NCI-H1436 treated with DMSO at 0.1 percent for 48 hours (cell line): ENCODE results near the gene MUS81.

Experiments
- DNase-seq: peaks from one replicate; lab custom pipeline; 2025; lab: John Stamatoyannopoulos, UW

Gene MUS81

DNA sequence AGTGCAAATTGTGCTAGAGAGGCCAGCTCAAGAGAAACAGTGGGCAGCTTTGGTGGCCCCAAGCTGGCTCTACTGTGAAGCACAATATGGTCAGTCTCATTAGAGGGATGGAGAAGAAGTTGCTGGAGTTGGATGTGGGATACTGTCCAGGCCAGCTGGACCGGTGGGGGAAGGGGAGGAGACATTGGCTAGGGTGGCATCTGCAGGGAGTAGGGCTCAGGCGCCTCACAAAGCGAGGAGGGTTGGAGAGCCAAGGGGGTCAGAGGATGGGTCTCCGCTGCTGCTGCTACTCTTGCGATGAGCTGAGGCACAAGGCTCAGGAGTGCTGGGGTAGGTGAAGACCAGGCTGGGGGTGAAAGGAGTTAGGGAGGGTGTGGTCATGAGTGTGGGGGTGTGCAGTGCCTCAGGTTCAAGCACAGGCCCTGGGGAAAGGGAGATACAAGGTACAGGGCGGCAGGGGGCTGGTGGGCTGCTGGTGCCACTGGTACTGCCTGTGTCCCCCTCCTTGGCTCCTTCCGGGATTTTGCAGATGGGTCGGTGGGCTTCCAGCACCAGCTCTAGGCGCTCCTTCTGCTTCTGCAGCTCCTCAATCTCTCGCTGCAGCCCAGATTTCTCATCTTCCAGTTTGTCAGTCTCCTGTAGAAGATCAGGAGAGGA lies 32.6 kb downstream of the MUS81 start:
- DNase-seq: no peak

DNA sequence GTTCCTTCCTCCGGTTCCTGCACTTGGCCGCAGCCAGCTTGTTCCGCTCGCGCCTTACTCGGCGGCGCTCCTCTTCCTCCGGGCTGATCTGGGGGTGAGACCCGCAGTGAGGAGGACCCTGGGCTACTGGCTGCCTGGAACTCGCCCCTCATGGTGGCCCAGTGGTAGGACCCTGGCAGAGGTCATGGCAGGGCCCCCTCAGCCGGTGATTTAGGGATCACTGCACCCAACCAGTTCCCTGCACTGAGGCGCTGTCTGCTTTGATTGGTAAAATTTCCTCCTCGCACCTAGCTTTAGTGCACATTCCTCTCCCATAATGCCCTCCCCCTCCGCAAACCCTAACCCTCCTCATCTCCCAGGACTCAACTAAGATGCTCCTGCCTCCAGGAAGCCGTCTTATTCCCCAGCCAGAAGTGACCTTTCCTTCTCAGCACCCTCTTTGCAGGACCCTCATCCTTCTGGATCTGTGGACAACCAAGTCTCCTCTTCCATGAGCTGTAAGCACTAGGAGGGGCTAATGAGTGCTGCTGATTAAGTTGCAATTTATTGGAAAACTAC lies 33.9 kb downstream of the MUS81 start:
- DNase-seq: no peak

DNA sequence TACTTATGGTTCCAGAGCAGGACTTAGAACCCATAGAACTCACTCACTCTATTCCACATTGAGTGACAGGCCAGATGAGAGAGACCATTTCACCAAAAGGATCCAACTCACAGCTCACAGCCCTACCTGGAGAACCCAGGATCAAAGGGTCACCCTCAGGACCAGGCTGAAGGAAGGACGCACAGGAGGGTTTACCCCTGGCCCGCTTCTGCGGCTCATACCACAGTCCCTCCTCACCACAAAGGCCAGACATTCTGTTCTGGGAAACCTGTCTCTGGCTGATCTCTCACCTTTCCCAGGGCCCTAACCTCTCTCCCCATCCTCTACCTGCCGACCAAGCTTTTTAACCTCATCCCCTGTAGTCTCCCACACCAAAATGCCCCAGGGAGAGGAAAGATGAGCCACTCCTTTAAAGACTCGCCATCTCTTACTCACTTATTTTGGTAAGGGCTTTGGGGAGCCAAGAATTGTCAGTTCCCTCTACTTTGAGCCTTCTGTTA lies 35.3 kb downstream of the MUS81 start:
- DNase-seq: no peak

DNA sequence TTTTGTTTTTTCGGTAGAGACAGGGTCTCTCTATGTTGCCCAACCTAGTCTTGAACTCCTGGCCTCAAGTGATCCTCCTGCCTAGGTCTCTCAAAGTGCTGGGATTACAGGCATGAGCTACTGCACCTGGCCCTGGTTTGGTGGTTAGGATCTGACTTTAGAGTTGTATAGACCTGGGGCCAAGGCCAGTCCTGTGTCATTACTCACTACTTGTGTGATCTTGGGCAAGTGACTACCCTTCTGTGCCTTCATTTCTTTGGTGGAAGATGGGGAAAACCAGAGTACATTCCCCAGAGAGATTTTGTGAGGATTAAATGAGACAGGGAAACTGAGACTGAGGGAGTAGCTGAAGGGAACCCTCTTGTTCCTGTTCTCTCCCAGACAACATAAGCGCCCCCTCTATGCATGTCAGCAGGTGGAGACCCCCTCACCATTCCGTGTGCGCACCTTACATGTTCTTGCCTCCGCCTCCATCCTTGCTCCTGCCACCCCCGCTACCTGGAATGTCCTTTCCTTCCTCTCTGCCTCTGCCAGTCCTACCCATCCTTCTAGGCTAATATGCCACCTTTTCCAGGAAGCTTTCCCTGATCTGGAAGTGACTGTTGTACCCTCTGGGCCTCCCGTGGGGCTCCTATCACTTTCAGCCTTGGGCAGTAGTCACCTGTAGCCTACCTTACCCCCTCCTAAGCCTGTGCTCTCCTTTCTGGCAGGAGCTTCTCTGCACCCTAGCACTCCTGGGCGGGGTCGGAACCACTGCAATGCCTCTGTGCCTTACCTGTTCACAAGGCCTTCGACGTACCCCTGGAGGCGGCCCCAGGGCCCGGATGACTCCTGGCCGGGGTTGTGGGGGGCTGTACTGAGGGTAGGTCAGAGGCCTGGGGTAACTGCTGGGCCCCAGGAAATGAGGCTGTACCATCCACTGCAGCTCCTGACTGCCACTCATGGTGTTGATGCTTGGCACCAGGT lies 36.1 kb downstream of the MUS81 start:
- DNase-seq: no peak

DNA sequence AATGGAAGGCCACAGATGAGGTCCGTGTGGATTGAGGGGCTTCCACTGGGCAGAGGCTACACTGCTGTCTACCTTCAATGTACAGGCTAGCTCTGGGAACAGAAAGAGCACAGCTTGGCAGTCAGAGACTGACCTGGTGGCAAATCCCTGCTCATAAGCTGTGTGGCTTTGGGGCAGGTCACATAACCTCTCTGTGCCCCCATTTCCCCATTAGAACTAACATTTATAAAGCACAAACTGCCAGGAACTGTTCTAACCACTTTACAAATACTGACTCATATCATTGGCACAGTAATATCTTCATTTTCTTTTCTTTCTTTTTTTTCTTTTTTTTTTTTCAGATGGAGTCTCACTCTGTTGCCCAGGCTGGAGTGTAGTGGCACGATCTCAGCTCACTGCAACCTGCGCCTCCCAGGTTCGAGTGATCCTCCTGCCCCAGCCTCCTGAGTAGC lies 36.8 kb downstream of the MUS81 start:
- DNase-seq: no peak

DNA sequence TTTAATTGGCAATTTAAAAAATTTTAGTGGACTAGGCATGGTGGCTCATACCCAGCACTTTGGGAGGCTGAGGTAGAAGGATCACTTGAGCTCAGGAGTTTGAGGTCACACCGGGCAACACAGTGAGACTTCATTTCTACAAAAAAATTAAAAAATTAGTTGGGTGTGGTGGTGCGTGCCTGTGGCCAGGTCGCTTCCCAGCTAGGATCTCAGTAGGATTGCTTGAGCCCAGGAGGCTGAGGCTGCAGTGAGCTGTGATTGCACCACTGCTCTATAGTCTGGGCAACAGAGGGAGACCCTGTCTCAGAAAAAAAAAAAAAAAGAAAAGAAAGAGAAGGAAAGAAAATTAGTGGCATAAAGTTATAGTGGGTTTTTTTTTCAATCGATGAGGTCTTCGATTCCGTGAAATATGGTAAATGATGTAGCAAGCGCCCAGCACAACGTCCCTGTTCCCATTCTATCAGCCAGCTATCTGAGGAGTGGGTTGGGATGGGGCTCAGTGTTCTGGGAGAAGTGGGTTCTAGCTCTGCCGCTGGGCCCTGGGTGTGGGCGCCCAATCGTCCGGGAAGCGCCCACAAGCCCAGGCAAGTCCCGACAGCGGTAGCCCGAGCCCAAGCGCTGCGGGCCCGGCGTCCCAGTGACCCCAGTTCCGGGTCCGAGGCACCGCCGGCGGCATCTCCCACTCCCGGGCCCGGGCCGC lies 38.6 kb downstream of the MUS81 start:
- DNase-seq: no peak

DNA sequence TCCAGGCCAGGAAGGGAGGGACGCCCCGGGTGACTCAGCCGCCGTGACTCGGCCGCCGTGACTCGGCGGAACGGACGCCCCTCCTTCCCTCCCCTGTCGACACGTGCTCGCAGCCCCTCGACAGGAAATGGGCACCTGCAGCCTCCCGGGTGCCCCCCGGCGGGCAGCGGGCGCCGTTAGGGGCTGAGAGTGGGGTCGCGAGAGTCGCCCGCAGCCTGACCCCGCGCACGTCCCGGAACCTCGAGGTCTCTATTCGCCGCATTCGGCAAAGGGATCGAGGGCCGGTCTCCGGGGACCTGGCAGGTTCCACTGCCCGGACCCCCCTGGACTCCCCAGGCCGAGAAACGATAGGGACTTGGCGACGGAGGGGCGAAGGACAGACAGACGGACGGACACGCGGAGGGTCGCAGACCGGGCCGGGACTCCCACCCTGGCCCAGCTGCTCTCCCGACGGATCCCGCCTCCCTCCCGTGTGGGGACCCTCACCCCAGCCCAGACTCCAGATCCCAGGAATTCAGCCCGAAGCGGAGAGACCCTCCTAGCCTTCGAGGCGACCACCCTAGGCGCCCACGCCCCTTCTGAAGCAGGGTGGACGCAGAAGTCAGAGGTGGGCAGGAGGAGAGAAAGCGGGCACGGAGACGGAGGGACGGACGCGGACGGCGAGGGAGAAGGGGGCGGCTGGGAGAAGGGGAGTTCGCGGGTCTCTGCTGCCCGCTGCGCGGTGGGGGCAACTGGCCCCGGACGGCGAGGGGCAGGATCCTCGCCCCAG lies 39.3 kb downstream of the MUS81 start:
- DNase-seq: no peak

DNA sequence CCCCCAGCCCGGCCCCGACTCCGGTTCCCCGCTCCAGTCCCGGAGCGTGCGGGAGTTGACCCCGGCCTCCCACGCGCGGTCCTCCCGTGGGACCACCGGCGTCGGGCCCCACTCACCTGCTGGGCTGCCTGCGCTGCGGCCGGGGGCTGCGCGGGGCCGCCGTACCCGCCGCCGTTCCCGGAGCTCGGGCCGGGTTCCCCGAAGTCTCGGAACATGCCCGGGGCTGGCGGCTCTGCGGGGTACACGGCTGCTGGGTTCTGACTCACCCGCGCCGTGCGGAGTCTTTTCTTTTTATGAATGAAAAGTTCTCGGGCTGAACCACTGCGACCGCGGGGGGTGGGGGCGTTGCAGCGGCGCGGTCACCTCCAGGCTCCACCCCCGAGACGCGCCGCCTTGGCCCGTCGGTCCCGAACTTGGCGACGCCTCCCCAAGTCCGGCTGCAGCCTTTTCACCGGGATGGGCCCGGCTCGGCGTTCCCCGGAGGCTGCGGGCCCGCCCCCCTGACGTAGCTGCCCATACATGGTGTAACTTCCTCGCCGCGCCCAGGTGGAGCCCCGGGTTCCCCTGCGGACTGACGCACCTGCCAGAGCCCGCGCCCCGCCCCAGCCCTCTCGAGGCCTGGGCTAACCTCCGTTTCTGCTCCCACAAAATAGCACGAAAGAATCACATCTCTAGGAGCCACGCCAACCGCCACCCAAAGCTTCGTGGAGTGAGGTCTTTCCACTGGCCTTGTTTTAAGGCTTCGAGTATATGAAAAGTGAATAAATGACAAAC lies 40.1 kb downstream of the MUS81 start, which contains the start of gene FOSL1:
TSS of gene FOSL1 (minus strand) at position 264 of the 774 bp plus-strand sequence. CDS start at position 215, 49 bp downstream.
- peak; percentile 29 for DNase-seq

DNA sequence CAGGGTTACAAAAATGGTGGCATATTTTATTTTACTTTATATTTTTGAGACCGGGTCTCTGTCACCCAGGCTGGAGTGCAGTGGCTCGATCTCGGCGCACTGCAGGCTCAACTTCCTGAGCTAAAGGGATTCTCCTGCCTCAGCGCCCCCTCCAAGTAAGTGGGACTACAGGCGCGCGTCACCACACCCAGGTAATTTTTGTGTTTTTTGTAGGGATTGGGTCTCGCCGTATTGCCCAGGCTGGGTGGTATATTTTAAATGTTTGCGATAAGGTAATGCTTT lies 40.6 kb downstream of the MUS81 start:
- no peak for DNase-seq

DNA sequence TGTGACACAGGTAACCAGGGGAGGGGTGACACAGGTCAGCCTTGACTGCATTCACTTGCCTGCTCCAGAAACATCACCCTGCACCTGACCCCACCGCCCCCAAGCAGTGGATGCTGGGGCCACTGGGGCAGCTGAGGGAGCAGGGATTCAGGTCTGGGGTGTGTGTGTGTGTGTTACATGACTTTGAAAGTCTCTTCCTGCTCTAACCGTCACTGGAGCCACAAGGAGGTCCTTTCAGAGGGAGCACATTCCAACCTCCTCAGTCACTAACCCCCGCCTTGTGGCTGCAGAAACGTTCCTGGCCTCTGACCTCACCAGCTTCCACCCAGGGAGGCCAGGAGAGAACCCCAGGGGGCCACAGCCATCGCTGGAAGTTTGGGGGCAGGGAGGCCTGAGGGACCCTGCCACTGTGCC lies 42.8 kb downstream of the MUS81 start:
- no peak for DNase-seq

DNA sequence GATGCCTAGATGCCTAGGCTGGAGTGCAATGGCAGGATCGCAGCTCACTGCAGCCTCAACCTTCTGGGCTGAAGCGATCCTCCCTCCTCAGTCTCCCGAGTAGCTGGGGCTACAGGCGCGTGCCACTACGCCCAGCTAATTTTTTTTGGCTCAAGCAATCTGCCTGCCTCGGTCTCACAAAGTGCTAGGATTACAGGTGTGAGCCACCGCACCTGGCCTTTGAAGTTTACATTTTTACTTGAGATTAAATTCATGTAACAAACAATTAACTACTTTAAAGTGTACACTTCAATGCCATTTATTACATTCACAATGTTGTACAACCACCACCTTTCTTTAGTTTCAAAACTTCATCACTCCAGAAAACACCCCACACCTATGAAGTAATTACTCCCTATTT lies 43.5 kb downstream of the MUS81 start:
- DNase-seq: no peak

DNA sequence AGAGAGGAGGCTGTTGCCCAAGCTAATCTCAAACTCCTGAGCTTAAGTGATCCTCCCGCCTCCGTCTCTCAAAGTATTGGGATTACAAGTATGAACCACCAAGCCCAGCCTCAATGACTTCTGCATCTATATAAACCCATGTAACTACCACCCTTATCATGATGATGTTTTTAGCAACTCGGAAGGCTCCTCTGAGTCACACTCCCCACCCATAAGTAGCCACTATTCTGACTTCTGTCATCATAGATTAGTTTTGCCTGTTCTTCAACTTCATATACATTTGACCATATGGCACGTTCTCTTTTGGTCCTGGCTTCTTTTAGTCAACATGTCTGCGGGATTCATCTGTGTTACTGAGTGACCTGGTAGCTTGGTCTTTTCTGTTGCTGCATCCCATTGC lies 46.4 kb downstream of the MUS81 start:
- no peak for DNase-seq

DNA sequence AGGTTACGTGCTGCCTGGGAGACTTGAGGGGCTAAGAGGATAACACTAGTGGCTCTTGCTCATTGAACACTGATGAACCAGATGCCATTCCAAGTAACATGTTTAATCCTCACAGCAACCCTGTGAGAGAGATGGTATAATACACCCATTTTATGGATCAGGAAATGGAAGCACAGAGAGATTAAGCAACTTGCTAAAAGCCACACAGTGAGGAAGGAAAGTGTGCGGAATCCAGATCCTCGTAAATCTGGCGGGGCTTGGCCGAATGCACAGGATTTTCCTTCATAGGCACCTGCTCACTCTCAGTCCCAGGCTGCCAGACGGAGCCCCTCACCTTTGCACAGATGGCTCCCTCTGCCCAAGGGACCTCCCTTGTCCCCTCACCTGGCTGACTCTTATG lies 47.6 kb downstream of the MUS81 start:
- DNase-seq: no peak

DNA sequence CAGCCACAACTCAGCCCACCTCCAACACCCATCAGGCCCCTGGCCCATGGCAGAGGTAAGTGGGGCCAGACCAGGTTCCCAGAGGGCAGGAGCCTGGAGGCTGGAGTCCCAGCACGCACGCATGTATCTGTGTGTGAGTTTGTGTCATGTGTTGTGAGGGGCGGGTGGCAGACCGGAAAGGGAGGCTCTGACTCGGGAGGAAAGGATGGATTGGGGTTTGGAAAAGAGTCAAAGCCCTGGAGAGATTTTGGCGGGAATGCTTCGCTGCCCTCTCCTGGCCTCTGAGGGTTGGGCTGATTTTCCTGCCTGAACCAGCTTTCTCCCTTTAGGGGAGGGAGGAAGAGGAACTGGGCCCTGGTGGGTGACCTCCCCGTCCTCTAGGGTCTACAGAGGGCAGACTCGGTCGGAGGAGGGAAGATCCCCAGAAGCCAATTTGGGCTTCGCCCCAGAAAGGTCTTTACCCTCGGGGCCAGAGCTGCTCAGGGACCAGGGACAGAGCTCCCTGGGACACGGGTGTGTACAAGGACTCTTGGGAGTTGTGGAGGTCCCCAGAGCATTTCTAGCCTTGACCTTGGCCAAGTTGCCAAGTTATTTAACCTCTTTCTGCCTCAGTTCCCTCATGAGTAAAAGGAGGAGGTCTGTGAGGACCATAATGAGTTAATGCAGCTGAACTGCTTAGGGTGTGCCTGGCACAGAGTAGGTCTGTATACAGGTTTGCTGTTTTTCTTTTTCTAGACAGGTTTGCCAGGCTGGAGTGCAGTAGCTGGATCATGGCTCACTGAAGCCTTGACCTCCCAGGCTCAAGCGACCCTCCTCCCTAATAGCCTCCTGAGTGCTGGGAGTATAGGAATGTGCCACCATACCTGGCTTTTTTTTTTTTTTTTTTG lies 51.7 kb downstream of the MUS81 start:
- DNase-seq: no peak

DNA sequence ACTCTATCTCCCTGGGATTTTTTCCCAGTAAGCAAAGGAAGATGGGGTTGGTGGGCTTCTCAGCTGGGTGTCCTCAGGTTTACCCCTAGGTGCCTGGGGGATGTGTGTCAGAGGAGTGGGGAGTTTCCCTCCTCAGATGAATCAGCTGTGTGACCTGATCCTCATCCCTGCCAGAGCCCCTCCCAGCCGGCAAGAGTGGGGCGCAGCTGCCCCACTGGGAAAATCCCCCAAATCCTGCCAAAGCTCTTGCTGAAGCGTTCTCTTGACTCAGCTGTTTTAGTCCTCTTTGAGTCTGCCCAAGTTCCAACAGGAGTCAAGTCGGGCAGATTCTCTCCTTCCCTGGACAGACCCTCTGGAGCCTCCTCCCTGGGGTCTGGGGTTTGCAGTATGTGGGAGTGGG lies 52.6 kb downstream of the MUS81 start:
- DNase-seq: no peak

DNA sequence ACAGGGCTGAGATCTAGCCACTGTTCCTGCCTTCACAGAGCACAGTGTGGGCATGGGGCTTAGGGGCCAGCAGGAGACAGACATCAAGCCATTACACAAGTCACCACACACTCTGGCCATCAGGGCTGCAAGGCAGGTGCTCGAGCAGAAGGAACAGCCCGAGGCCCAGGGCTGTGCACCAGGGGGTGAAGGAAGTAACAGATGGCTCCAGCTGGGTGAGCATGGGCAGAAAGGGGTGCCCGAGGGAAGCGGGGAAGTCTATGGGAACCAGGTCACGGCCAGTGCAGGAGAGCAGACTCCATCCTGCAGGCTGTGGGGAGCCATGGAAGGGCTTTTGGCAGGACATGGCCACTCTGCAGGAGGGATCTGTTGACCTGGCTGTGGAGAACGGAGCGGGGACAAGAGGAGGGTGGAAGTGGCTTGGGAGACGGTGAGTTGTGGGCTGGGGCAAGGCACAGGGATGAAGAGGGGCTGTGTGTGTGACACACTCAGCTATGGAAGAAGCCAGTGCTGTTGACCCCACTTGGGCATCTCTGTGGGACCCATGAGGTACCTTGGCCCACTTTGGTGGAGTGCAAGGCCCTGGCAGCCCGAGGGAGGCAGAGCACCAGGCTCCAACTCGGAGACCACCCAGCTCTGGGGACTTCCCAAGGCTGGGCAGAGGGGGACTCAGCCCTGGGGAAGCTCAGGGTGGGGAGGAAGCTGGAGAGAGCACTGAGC lies 55.0 kb downstream of the MUS81 start:
- DNase-seq: no peak

DNA sequence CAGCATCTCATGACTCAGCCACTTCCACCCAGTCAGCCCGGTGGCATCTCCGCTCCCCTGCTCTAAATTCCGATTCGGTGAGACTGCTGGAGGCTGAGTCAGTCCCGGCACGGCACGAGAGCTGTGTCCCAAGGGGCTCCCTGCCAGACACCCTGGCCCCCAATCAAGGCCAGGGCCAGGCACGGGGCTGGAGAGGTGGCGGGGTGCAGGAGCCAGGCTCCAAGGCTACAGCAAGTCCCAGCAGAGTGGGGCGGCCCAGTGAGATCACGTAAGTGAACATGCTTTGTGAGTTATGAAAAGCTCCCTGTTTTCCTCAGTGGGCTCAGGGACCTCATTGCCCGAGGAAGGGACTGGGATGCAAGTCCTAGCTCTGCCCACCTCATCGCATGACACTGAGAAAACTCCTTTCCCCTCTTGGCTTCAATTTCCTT lies 55.6 kb downstream of the MUS81 start:
- DNase-seq: no peak
